Adrenal gland (tissue), 5 donors: ENCODE measurements around the gene ACTR5.

Experiments
- CTCF ChIP-seq, 6 experiments: fragments of 450-650 bp in 4 of 6; fragments of 200-600 bp in 2 of 6; sonication (generic) in 1 of 6; IDR thresholded peaks; 1 replicate in 5 of 6; 2 replicates in 1 of 6; pipeline versions ENCODE4 v1.5.1 to v1.8.0; 2016 to 2021; ENCODE audit warnings: antibody characterized with exemption in 6 of 6, mild to moderate bottlenecking in 2 of 6, moderate library complexity in 1 of 6
- POLR2A ChIP-seq, 2 donors: fragments of 450-650 bp; IDR thresholded peaks; one replicate each; pipeline ENCODE4 v1.6.1; 2017; ENCODE audit warnings: antibody characterized with exemption in 2 of 2, mild to moderate bottlenecking in 2 of 2, moderate library complexity in 1 of 2
- donor health status: DM: no; HTN: no; CAD: no.

- TF ChIP-seq POLR2A (IDR thresholded peaks at IDR 0.05) (no peak), CTCF (IDR thresholded peaks at IDR 0.05) (no peak)
These were observed 3.8 kb downstream of the ACTR5 start for GRCh38 chr20:38752029-38752428.
